GM21360 (cell line): ENCODE data around the gene IGF2R.
"Not testable (repeated sequence)": the region's sequence is repeated elsewhere in the genome, so short reads cannot be mapped to it uniquely, and the experiment has no call there.

Experiments
- ATAC-seq: cut with Tn5 transposase; IDR thresholded peaks from one replicate; pipeline ENCODE4 v1.9.1; 2021; ENCODE audit warnings: mild to moderate bottlenecking, moderate library complexity; ENCODE audit not compliant: unreplicated experiment

Gene IGF2R, protein sequence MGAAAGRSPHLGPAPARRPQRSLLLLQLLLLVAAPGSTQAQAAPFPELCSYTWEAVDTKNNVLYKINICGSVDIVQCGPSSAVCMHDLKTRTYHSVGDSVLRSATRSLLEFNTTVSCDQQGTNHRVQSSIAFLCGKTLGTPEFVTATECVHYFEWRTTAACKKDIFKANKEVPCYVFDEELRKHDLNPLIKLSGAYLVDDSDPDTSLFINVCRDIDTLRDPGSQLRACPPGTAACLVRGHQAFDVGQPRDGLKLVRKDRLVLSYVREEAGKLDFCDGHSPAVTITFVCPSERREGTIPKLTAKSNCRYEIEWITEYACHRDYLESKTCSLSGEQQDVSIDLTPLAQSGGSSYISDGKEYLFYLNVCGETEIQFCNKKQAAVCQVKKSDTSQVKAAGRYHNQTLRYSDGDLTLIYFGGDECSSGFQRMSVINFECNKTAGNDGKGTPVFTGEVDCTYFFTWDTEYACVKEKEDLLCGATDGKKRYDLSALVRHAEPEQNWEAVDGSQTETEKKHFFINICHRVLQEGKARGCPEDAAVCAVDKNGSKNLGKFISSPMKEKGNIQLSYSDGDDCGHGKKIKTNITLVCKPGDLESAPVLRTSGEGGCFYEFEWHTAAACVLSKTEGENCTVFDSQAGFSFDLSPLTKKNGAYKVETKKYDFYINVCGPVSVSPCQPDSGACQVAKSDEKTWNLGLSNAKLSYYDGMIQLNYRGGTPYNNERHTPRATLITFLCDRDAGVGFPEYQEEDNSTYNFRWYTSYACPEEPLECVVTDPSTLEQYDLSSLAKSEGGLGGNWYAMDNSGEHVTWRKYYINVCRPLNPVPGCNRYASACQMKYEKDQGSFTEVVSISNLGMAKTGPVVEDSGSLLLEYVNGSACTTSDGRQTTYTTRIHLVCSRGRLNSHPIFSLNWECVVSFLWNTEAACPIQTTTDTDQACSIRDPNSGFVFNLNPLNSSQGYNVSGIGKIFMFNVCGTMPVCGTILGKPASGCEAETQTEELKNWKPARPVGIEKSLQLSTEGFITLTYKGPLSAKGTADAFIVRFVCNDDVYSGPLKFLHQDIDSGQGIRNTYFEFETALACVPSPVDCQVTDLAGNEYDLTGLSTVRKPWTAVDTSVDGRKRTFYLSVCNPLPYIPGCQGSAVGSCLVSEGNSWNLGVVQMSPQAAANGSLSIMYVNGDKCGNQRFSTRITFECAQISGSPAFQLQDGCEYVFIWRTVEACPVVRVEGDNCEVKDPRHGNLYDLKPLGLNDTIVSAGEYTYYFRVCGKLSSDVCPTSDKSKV (N-terminal part only)

DNA sequence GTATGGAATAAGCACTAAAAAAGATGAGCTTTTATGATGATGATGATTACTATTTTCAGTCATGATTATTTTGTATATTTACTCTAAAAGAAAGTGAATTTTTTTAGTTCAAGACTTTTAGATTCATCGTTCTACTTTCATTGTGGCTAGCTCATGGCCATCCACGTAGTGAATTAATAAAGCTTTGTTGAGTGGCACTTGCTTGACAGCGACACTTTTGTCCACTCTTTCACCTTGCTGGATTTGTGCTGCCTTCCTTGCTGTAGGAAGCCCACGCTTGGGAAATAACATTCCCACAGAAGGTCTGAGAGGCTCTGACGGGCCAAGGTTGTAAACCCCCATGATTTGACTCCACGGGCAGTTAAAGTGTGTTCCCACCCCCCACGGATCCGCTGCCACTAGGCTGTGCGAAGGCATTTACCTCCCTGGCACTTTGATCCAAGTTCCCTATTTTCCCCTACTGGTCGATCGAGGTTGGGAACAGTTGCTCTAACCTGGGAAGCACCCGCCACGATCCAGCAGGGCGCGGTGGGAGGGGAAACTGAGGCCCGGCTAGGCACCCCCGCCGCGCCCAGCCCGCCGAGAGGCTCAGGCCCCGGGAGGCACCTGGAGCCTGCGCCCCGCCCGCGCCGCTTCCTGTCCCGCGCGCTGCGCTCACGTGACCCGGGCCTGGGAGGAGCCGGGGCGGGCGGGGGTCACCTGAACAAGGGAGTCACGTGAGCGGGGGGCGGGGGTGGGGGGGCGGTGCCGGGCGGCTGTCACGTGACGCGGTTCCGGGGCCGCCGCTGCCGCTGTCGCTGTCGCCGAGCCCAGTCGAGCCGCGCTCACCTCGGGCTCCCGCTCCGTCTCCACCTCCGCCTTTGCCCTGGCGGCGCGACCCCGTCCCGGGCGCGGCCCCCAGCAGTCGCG lies at the start of gene IGF2R:
IGF2R (plus strand) TSS at position 788 of the 909 bp plus-strand sequence. CDS start 165 bp downstream, outside the sequence.
- ATAC-seq = peak; percentile 86

DNA sequence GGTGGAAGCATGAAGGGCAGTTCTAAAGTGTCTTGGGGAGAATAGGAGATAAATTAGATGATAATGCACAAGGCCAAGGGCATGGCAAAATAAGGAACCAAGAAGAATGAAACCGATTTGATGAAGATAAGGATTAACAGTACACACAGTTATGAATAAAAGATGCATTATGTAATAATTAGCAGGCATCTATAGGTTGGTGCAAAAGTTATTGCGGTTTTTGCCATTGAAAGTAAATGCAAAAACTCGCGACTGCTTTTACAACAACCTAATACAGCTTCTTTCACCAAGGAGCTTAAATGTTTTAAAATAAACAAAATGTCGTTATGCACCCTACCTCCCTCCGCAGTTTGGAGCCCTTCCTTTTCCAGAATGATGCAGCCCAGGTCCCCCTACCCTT lies 49.1 kb upstream of the IGF2R start:
- ATAC-seq = no peak

DNA sequence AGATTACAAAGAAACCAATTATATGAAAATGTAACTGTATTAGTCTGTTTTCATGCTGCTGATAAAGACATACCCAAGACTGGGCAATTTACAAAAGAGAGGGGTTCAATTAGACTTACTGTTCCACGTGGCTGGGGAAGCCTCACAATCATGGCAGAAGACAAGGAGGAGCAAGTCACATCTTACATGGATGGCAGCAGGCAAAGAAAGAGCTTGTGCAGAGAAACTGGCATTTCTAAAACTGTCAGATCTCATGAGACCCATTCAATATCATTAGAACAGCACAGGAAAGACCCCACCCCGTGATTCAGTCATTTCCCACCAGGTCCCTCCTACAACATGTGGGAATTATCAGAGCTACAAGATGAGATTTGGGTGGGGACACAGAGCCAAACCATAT lies 44.7 kb upstream of the IGF2R start:
- not testable (repeated sequence) for ATAC-seq

DNA sequence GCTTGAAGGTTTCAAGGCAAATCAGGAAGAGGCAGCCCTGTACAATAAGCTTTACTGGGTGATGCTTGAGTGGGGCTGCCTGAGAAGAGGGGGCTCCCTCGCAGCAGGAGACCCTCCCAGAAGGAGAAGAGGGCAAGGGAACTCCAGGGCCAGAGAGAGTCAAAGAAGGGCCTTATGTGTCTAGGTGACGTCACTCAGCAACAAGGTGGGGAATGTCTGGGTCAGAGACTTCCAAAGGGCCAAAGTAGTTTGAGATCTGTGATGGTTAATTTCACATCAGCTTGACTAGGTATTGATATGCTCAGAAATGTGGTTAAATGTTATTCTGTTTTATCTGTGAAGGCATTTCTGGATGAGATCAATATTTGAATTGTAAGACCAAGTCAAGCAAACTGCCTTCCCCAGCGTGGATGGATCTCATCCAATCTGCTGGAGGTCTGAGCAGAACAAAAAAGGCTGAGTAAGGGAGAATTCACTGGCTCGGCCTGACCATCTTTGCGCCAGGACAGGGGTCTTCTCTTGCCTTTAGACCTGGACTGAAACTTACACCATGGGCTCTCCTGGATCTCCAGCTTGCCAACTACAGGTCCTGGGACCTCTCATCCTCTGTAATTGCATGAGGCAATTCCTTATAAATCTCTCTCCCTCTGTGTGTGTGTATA lies 42.2 kb upstream of the IGF2R start:
- no peak for ATAC-seq

DNA sequence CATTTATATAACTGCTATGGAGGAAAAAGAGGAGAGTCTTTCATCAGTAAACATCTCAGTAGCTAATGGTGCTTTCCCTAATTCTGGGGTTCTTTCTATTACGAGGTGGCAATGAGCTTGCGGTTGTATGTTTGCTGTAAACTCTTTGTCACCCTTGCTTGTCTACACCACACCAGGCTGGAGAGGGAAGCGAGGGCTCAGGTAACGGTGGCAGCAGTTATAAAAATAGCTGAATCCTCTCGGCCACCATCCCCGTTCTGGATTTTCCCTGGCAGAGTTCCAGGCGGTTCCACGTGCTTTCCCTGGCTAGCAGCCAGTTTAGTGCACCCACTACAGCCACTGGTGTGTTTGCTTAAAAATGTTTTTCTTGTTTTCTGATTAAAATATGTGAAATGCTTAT lies 39.1 kb upstream of the IGF2R start:
- peak; percentile 38 for ATAC-seq

DNA sequence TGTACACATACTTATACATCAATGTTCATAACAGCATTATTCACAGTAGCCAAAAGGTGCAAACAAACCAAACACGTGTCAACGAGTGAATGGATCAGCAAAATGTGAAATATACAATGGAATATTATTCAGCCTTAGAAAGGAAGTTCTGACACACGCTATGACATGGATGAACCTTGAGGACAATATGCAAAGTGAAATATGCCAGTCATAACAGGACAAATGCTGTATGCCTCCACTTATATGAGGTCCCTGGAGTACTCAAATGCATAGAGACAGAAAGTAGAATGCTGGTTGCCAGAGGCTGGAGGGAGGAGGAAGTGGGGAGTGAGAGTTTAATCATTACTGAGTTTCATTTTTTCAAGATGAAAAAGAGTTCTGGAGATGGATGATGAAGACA lies 37.8 kb upstream of the IGF2R start:
- ATAC-seq = peak; percentile 93

DNA sequence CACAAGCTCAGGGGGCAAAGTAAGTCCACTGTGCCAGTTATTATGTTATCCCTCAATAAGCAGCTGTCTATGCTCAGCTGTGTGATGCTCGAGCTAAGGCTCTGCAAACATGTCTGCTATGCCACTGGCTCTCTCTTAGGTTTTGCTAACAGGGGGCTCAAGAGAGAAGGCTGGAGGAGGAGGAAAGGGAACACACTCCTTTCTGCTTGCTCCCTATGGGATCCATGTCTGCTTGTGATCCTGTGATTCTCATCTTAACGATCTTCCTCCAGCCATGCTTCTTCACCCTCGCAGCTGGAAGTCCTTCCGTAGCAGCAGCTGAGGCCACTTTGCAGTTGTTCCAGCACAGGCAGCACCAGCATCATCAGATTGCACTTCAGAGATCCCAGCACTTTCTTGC lies 37.0 kb upstream of the IGF2R start:
- no peak for ATAC-seq

DNA sequence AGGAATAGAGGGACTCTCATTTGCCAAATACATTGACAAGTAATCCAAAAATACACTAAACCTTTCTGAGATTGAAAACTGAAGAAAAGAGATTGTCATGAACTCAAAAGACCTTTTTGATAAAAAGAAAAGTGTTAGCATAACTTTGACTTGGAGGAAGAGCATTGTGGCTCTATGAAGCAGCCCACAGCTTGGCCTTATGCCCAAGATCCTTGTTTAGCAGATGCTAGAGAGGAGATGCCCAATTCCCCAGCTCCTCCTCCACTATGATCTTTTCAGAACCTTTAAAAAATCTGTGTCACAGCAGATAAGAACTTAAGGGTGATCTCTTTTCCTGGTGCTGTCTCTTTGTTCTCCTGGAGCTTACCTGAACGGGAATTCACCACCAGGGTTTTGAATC lies 35.8 kb upstream of the IGF2R start:
- no peak for ATAC-seq

DNA sequence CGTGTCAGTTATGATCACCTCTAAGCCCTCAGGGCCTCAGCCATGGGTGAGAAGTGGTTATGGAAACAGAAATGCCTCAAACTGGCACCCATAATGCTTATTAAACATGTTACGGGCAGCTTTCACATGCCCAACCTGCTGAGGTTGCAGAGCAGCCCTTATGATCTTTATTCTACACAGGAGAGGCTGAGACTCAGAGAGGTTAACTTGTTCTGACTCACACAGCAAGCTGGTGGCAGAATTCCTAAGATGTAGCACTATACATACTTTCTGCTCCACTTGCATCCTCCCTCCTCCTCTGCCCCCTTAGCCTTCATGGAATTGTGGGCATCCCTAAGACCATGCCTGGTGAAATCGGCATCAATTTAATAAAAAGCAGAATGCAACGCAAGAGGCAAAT lies 34.7 kb upstream of the IGF2R start:
- no peak for ATAC-seq

DNA sequence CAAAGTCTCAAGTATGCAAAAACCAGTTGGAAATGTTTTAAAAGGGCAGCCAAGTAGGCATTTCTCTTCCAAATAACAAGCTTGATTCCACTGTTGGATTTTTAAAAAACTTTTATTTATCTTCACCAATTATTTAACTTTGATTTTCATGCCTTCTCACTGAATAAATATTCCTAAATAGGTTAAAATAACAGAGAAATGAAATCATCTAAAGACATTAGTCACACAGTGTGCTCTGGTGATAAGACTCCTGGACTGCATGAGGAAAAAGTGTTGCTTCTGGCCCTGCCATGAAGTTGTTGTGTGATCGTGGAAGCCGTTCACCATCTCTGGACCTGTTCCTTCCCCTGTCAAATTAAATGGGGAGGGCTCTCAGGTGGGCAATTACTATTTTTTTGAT lies 33.8 kb upstream of the IGF2R start:
- no peak for ATAC-seq

DNA sequence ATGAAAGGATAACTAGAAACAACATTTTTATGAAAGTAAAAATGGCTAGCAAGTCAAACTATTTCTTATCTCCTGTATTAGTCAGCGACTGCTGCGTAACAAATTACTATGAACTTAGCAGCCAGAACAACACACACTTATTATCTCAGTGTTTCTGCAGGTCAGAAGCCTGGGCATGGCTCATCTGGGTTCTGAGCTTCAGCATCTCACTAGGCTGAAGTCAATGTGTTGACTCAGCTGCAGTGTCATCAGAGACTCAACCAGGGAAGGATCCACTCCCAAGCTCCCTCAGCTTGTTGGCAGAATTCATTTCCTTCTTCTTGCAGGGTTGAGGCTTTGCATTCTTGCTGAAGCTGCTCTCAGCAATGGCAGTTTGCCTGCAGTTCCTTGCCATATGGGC lies 33.2 kb upstream of the IGF2R start:
- ATAC-seq = no peak

DNA sequence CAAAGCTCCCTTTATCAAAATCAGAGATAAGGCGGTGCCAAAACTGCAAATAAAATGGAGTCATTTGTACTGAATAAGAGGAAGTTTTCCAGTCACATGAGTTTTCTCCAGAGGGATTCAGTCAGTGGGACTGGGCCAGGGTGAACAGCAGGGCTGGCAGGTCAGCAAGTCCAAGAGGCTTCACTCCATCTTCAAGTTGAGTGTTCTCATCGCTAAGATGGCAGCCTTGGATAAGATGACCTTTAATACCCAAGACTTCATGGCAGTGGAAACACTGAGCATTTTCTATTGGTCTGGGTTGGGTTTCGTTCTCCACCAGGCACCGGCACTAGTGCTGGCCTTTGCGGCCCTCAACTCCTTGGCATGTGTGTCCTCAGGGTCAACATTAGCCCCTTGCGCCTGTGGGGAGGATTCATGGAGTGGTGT lies 29.3 kb upstream of the IGF2R start:
- ATAC-seq = no peak

DNA sequence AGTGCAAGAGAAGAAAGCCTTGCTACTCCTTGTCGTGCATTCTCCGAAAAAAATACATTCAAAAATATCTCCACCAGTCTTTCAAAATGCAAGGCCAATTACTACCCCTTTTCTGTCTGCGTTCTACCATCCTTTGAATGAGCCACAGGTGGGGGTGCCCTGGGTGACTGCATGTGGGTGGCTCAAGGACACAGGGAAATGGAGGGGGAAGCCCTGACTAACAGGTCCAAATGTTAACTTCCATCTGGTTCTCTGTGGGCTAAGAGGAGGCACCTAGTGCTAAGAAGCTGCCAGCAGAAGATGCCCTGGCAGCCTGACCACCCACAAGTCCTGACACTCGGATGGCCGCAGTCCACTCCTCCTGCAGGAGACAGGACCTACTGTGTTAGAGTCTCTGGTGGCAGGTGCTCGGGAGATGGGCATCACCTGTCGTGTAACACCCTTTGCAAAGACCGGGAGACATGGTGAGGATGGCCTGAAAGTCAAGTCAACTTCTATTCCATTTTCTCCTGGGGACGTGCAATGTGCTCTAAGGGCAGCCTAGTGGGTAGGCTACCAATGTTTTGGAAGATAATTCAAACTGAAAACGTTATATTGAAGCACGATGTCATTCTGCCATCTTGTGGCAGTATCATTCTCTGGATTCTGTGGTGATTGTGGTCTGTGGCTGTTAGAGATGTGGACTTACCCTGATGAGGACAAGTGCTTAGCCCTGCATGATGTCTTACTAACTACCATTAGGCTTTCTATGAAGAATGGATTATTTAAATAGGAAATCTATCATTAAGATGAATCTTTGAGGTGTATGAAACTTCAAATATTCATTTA lies 27.4 kb upstream of the IGF2R start:
- ATAC-seq = peak; percentile 92

DNA sequence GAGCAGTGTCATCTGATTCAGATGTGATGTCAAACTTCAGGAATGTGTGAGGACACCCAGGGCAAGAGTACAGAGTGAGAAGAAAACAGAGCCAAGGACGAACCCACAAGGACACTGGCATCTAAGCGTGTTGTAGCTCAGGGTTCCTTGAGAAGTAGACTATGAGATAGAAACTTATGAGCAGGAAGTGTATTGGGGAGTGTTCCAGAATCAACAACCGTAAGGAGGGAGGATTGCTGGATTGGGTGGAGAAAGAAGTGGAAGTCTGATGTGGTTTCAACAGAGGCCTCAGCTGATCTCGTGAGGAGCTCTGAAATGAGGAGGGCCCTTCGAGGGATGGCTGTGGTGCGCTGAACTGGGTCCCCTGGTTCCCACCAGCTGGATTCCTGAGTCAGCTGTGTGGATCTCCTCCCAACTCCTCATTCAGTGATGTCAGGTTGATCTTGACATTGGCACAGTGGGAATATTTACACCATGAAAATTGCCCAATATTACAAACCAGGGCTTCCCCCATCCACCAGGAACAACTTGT lies 25.7 kb upstream of the IGF2R start:
- no peak for ATAC-seq

DNA sequence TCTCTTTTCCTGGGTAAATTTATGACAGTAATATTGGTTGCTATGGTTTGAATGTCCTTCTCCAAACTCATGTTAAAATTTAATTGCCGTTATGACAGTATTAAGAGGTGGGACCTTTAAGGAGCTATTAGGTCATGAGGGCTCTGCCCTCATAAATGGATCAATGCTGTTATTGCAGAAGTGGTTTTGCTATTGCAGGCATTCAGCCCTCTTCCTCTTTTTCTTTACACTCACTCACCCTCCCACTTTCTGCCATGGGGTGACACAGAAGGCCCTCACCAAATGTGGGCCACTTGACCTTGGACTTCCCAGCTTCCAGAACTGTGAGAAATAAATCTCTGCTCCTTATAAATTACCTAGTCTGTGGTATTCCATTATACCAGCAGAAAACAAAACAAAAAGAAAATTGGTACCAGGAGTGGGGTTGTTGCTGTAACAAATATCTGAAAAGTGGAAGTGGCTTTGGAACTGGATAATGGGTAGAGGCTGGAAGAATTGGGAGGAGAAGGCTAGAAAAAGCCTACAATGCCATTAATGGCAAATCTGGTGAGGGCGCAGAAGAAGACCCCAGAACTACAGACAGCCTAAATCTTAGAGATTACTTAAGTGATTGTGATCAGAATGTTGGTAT lies 24.8 kb upstream of the IGF2R start:
- no peak for ATAC-seq

DNA sequence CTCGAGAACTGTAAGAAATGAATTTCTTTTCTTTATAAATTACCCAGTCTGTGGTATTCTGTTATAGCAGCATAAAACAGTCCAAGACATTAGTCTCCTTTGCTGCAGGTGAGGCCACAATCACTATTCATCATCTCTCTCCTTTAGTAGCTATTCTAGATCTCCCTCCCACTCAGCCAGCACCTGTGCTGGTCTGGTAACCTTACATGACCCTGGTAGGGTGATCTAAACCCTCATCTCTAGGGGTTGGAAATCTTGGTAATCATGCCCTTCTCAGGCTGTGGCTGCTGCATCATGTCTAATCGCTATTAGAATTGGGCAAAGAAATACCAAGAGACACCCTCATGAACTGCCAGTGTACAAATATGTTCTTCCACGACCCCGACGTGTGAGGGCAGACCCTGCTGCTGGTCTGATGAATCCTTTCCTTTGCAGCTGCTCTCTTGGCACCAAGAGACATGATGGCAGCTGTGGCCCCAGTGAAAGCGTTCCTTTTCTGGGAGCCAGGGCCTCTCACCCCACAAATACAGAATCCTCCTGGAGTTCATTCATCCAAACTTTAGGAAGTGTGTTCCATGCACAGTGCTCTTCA lies 23.0 kb upstream of the IGF2R start:
- ATAC-seq = no peak

DNA sequence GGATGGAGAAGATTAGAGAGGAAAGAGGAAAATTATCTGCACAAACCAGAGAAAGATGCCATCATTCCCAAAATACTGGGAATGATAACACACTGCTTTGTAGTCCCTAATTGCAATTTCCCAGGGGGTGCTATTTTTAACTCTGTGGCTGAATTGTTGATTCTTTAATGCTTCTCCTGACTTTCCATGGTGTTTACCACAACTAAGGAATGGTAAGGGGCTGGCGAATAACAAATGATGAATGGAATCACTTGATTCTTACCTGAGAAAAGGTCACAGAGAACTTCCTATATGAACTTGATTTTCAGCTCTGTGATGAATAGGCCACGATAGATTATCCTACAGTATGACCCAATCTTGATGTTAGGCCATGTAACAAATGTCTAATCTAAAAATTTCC lies 22.0 kb upstream of the IGF2R start:
- no peak for ATAC-seq

DNA sequence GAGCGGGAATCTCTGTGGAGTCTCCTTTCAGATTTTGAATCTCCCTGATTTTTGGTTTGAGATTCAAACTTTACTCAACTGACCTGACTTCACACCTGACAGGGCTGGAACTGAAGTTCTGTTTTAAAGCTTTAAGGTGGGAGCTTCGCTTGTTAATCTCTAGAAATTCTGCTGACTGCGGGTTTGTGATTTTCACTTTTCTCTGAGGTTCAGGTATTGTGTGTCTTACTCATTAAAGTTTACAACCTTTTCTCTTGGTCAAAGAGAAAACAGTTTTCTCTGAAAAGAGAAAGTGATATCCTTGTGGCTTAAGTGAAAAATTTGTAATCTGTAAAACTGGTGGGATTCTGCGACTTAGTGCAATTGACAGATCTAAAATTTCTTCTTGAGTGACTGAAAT lies 20.7 kb upstream of the IGF2R start:
- no peak for ATAC-seq
